Peyer's patch (tissue), 4 donors: Measurements from ENCODE around the gene ITK.

Experiments
- CTCF ChIP-seq, 6 experiments: fragments of 450-650 bp in 4 of 6; fragments of 200-600 bp in 2 of 6; sonication (generic) in 1 of 6; IDR thresholded peaks; one replicate each; pipeline ENCODE4 v1.5.1; 2017 to 2019; ENCODE audit warnings: antibody characterized with exemption in 6 of 6, mild to moderate bottlenecking in 3 of 6, moderate library complexity in 1 of 6
- POLR2A ChIP-seq, 2 donors: fragments of 450-650 bp; IDR thresholded peaks; one replicate each; pipeline ENCODE4 v1.5.1; 2017; ENCODE audit warnings: antibody characterized with exemption in 2 of 2, mild to moderate bottlenecking in 2 of 2, moderate library complexity in 2 of 2

GRCh38 chr5:157161996-157162395, 18.6 kb upstream of the ITK start:
- no peak for TF ChIP-seq CTCF (IDR thresholded peaks at IDR 0.05)
- TF ChIP-seq POLR2A (IDR thresholded peaks at IDR 0.05) = no peak
